Measurements from ENCODE around the gene C19orf67.
A peak's percentile ranks its signal among the peaks of the same experiment; 100 is the strongest.

- TF ChIP-seq, protein P1, sequence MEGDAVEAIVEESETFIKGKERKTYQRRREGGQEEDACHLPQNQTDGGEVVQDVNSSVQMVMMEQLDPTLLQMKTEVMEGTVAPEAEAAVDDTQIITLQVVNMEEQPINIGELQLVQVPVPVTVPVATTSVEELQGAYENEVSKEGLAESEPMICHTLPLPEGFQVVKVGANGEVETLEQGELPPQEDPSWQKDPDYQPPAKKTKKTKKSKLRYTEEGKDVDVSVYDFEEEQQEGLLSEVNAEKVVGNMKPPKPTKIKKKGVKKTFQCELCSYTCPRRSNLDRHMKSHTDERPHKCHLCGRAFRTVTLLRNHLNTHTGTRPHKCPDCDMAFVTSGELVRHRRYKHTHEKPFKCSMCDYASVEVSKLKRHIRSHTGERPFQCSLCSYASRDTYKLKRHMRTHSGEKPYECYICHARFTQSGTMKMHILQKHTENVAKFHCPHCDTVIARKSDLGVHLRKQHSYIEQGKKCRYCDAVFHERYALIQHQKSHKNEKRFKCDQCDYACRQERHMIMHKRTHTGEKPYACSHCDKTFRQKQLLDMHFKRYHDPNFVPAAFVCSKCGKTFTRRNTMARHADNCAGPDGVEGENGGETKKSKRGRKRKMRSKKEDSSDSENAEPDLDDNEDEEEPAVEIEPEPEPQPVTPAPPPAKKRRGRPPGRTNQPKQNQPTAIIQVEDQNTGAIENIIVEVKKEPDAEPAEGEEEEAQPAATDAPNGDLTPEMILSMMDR (IDR thresholded peaks at IDR 0.05; ENCODE audit: low read depth, low read length): no peak
- TF ChIP-seq, protein P2, sequence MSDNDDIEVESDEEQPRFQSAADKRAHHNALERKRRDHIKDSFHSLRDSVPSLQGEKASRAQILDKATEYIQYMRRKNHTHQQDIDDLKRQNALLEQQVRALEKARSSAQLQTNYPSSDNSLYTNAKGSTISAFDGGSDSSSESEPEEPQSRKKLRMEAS (IDR thresholded peaks at IDR 0.05; ENCODE audit: low read depth, low read length): 0 out of 2 replicates have a peak, but pooled peaks have one; percentile 5
- TF ChIP-seq POLR2A (IDR thresholded peaks at IDR 0.05; ENCODE audit: extremely low read depth, insufficient read length): no peak
Measured at GRCh38 chr19:14072535-14073260, 12.9 kb downstream of the C19orf67 start, which contains the start of gene MISP3.
